SHP77 (cell line): ENCODE results near the gene SORBS1.

Experiments
- DNase-seq, 2 experiments: peaks; one replicate each; lab custom pipeline; 2025; lab: John Stamatoyannopoulos, UW

The SORBS1 gene

DNA sequence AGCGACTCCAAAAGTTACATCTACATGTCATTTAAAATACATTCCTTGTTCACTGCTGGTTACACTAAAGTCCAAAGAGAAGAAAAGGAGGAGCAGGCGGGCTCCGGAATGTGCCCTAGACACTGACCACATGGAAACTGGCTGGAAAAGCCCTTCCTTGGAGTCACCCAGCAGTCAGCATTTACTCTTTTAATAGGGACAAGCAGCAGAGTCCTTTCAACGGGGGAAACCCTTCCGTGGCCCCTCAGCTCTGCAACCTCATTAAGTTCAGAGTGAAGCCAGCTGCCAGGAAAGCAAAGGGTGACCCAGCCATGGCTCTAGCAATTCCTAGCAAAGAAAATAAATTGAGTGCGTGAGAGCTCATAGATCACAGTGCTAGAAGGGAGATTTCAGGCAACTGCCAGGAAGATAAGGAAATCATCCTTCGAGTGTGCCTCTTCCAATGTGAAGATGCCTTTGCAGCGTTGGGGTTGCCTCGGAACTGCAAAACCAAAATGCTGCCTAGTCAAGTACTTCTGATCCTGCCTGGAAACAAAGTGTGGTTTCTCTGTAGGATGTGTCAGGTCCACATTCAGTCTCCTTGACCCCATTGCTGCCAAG lies 101.6 kb downstream of the SORBS1 start:
- DNase-seq = no peak

DNA sequence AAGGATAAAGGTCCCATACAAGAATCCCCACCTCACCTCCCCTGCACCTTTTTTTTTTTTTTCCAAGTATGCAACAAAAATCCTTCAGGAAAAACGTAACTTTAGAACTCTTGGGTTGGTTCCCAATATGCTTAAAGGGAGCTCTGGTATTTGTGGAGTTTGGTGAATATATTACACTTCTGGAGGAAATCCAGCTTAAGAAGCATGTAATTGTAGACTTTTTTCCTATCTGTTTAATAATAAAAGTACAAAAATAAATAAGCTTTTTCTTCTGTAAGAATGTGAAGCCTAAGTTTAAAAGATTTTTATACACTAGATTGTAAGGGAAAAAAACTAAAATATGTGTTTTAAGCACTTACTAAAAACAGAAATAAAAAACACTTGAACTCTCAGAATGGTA lies 102.3 kb downstream of the SORBS1 start:
- DNase-seq = no peak

DNA sequence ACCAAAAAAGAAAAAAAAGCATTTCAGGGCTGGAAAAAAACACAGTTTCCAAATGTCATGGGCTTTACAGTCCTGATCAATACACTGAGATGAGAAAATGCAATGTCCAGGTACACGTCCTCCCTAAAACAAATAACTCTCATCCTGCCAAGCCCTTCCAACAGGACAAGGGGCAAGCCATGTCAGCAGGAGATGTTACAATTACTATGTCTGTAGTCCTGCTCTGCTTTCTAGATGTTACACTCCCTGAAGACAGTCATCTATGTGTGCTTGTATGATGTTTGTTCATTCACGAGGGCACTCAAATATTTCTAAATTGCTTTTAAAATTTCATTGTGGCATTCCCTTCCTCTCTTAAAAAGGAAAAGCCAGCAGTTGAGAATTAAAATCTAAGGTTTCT lies 103.2 kb downstream of the SORBS1 start:
- DNase-seq = no peak

DNA sequence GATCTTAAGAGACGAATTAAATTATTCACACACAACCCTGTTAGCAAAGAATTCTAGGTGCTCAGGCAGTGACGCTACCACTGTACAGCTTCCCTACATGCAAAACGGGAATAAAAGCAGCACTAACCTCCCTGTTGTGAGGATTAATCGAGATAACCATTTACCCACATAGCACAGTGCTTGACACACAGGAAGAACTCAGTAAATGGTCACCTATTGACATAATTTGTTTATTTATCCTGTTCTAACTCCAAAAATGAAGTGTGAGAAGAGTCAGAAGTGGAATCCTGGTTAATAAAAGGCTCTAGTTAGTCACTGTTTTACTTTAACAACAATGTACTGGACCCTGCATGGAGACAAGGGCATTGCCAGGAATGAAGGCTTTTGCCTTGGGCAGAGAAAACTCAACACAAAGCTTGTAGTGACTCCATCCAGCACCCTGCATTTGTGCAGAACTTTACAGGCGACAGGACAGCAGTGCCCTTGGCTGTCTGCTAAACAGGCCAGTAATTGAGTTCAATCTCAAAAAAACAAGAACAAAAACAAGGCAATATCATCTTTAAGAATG lies 103.8 kb downstream of the SORBS1 start:
- DNase-seq = no peak

DNA sequence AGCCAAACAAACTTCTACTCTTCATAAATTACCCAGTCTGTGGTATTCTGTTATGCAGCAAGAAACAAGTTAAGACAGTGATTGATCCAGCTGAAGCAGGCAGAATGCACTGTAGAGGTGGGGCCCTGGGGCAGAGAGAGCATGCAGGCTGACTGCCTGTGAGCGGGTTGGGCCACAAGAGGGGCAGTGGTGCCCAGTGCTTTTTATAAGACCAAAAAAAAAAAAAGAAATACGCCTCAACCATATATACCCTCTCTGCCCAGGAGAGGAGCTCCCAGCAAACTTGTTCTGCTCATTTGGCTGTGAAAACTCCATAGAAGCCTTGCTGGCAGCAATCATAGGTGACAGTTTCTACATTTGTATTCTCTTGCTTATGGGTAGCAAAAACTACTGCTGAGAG lies 104.7 kb downstream of the SORBS1 start:
- DNase-seq = no peak

DNA sequence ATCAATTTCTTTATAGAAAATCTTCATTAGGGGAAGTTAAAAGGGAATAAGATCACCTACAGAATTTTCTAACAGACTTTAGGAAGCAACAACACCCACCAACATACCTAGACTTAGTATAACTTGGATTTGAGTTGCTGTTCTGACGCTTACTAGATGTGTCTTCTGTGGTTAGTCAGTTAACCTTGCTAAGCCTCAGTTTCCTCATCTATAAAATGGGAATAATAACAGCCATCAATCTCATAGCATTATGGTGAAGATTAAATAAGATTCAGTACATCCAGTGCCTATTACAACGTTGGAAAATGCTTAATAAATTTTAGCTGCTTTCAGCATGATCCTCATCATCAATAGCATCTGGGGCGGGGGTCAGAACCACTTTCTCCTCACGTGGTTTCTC lies 106.2 kb downstream of the SORBS1 start:
- DNase-seq = no peak

DNA sequence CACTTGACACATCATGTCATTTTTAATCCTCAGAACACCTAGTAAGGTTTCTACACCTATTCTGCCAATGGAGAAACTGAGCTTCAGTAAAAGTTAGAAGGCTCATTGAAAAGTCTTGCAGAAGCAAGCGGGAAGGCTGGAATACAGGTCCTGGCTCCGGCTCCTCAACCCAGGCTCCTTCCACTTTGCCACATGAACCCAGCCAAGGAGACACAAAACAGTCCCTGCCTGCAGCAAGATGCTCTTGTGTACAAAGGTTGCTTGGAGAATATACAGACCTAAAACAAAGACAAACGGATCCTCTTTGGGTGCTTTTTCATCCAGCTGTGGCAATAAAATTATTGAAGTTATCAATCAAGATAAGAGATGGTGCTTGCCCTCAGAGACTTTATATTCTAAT lies 106.8 kb downstream of the SORBS1 start:
- no peak for DNase-seq

DNA sequence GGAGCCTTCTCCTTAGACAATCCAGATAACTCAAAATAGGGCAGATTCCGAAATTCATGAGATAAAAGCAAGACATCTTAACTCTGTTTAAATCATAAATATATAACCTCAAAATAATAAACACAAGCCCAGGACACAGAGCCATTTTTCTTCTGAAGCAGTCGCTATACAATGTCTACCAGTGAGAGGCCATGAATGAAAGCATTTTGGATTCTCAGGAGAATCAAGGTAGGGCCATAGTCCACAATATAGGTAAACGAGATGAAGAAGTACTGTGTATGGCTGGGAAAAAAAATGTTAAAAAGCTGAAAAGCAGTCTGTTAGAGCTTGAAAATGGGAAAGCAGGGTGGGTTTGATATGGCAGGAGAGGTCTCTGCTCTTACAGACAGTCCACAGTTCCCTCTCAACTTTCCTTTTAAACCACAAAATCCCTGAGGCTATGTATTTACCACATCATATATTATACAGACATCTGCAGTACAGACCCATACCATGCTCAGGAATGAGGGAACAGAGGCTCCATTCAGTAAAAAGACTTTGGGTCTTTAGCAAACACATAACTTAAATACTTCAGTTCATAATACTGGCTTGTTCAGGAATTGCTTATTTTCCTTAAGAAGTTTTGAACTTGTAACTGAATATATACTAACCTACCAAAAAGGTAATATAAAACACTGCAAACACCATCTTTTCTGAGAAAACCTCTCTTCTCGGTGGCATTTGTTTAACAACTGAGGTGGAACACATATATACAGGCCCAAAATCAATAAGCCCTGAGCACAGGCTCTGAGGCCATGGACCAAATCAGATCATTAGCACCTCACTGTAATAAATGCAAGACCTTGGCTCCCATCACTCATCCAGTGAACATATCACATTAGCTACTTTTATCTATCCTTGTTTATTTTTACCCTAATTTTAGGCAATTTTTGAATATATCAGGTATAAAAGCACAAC lies 109.3 kb downstream of the SORBS1 start:
- no peak for DNase-seq

DNA sequence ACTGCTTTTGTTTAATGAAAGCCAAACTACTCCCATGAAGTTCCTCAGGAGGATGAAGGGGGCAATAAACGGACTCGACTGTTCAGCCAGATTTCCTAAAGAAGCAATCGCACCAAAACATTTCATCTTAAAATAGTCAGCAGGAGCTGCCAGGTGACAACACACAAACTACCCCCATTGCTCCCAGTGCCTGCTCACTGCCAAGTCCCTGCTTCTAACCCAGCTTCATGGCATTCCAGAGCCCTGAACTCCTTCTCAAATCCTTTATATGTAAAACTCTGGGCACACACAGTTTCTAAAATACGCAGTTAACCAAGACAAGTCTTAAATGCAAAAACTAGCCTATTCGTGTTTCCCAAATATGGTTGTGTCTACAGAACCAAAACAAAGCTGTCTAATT lies 110.0 kb downstream of the SORBS1 start:
- no peak for DNase-seq

DNA sequence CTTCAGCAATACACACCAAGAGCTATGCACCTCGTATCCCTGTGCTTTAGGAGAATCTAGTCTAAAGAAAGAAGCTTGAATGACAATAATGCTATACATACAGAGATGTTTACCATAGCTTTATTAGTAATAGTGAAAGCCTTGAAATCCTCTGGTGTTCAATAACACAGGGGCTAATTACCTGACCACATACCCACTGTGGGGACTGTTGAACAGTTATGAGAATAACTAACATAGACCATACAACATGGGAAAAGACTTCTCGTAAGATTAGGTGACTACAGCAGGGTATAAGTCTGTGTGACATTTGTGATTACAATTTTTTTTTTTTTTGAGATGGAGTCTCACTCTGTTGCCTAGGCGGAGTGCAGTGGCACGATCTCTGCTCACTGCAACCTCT lies 111.0 kb downstream of the SORBS1 start:
- DNase-seq = no peak

DNA sequence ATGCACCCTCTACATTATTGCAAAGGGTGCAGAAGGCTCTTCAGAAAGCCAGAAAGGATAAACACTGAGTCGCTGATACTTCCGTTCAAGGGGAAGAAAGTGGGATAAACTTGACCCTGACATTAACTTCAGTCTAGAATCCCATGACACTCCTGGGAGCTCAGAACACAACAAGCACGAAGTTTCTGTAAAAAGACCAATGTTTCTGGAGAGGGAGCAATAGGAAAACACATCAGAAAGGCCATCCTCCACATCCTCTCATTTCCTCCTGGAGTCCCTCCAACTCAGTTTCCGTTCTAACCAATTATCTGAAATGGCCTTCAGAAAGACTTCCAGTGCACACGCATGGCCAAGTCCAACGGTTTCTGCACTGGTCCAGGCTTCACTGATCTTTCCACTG lies 113.5 kb downstream of the SORBS1 start:
- DNase-seq = no peak

DNA sequence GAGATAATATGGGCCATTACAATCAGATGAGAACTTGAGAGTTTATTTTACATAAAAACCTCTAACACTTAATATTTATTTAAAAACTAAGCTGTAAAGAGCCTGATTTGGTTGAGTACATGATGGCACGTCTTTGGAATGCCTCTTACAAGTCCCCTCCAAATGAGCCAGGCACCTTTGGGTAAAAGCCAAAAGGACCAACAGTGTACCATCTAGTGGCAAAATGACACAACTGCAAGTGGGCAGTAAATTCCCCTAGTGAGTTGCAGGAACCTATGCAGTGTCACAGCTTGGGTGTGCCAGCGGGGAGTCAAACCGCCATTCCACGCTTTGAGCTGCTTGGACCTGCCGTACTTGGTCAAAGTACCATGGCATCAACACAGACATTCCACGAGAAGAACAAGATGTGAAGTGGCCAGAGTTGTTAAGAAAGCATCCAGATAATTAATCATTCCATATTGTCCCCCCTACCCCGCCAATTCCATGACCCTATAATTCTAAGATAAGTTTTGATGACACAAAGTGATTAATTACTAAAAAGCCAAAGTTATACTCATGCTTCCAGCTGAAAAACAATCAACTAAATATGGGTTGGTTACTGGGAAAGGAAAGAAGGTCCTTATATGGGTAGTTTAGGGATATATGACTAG lies 115.2 kb downstream of the SORBS1 start:
- DNase-seq = peak; percentile 46 to 49

DNA sequence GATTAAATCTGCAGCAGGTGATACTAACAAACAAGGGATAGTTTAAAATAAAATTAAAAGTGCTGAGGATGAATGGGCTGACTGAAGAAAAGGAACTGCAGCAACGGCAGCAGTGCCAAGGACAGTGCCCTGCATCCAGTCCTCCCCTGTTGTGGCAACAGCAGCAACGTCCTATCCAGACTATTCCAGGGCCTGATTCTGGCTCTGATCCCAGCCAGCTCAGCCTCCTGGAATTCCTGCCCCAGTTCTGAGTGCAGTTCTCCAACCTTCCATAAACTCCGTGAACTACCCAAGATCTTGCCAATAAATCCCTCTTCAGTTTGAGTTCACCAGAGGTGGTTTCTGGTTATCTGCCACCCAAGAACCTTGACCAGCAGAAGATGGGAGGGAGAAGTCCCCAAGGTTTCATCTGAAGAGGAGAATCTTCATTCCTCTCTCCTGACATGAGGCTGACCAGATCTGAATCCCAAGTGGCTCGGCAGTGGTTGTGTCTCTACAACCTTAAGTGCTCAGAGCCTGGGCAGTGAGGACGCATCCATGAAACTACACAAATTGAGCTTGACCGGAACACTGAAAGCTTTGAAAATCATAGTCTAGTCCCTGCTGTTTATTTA lies 115.8 kb downstream of the SORBS1 start:
- DNase-seq = no peak

DNA sequence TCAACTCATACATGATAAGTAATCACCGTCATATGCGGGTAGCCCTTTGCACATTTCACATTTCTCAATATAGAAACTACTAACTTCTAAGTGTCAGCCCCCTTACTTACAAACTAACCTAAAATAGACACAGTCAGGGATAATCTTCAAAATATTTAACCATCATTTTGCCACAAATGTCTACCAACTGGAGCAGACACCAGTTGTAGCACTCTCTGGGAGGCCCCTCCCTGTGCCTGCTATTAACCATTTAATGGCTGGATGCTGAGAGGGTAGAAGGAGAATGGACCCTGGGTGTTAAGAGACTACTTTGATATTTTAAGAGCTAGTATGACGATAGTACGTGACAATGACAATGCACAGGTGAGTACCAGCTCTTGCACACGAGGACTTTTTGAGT lies 116.4 kb downstream of the SORBS1 start:
- DNase-seq = no peak

DNA sequence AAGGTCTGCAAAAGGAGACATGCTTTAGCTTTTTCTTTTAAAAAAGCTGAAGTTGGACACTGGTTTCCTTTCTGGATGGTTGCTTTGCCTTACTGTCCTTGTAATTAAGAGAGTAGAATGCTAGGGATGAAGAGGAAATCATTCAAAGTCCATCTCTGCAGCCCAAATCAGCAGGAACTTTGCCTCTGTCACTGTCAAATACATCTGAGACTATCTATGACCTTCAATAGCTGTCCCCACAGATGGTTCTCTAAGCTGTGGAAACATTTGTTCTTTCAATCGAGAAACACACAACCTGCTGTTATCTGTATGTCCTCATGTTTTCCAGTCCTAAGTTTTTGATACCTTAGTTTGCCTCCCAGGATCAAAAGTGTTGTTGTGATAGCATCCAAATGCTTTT lies 117.5 kb downstream of the SORBS1 start:
- DNase-seq = no peak

DNA sequence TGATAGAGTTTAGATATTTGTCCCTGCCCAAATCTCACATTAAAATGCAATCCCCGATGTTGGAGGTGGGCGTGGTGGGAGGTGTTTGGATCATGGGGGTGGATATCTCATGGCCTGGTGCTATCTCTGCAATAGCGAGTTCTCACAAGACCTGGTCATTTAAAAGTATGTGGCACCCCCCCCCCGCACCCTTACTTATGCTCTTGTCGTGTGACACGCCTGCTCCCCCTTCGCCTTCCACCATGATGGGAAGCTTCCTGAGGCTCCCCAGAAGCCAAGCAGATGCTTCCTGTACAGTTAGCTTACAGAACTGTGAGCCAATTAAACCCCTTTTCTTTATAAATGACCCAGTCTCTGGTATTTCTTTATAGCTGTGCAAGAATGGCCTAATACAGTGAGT lies 118.8 kb downstream of the SORBS1 start:
- no peak for DNase-seq

DNA sequence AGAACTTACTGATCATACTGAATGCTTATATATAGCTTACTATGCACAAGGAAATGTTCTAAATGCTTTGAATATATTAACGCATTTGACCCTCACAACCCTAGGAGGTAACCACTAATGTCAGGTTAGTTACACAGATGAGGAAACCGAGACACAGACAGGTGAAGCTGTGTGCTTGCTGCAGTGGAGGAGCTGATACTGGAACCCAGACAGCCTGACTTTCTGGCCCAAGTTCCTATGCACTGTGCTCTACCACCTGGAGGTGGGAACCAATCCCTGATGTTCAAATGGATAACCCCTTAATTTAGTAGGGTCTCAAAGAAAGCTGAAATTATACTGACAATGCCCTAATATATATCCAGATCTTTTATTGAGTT lies 119.6 kb downstream of the SORBS1 start:
- DNase-seq = no peak

DNA sequence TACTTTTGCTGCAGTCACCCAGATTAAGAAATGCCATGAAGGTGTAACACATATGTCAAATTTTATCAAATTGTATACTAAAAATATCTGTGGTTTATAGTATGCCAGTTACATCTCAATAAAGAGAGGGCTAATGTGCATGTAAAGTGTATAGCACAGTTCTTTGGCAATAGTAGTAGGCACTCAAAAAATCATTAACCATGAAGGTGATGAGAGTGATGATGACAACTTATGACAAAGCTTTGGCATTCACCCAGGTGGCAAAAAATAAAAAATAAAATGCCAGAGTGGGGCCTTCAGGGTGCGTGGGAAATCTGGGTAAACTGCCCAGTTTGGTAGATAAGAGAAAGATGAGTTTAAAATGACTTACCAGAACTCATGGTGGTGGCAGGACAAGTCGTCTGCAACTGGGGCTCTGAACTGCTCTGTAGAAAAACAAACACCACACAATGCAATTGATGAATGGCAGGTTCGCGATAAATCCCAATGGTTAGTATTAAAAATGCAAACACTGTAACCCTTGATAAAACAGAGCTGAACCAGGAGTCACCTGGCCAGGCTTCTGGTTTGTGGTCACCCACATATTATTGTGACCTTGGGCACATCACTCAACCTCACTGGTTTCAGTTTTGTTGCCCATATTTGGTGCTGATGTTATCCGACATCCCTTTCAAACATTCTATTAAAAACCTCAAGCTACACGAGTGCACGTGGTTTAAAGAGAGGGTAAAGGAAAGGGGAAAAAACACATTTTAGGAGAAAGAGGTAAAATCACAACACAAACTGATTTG lies 120.2 kb downstream of the SORBS1 start:
- no peak for DNase-seq

DNA sequence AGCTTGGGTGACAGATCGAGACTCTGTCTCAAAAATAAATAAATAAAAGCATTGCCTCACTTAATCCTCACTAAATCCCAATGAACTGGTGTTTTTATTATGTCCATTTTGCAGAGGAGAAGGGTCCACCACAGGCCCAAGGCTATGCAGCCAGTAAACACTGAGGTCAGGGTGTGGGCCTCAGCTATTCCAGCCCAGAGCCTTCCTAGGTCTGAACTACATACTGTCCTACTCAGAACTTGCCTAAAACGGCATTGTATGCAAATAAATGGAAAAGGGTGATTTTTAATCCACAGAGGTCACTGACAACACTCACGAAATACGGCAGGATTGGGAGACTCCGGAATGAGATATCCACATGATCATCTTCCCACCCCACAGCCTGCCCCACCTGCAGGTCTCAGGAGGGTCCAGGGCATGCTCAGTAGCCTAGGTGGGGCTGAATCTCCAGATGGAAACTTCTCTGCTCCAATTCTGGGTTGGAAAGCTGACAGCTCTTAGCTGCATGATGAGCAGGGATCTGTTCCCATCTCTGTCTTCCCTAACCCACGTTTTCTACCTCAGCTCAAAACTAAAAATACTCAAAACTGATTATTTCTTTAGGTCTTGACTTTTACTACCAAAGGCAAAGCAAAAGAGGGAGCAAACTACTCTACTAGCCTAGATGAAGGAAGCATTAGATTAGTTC lies 121.0 kb downstream of the SORBS1 start:
- DNase-seq = no peak

DNA sequence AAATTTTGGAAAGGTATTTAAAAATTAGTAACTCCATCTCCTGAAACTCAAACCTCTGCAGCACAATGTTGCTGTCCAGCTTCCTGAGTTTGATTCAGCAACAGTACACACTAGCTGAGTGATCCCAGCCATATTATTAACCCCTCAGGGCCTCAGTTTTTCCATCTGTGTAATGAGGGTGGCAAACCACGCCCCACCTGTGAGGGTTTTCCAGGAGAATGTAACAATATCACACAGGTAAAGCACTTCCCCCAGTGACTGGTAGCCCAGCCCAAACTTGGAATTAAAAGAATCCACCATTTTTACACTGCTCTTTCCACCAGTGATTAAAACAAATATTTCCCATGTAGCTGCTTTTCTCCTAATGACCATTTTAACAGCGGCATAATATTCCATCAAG lies 122.4 kb downstream of the SORBS1 start:
- no peak for DNase-seq

DNA sequence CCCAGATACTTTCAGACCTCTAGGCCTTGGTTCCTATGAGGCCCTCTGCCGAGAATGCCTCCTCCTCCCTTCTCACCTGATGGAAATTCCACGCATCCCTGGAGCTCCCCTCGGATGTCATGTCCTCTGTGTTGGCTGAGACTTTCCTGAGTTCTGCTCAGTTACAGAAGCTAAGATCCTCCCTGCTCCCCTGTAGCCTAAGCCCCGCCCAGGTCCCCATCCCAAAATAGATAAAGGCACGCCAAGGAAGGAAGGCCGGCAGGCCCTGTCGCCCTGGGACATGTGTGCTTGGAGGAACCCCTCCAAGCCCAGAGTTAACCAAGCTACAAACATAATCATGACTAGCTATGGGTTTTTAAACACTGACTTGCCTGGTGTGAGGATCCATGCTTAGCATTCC lies 123.5 kb downstream of the SORBS1 start:
- DNase-seq = no peak
